HepG2 (cell line): ENCODE data around the gene NCR3LG1. TPM values are rescaled to one million over a fixed set of nuclear protein-coding genes. Genes with fewer than 3 reads are reported as not detected.

Experiments used
- ARNTL ChIP-seq: sonication (generic); formaldehyde crosslinking; IDR thresholded peaks from 2 replicates; pipeline ENCODE4 v1.4.0; 2020; ENCODE audit warnings: mild to moderate bottlenecking, missing genetic modification reagents
- EP300 ChIP-seq, 3 experiments: sonication (generic) in 1 of 3; formaldehyde crosslinking in 1 of 3; IDR thresholded peaks; 2 replicates each; pipeline versions ENCODE4 v1.5.1 to v1.6.1; 2011 to 2020; ENCODE audit warnings: low read depth in 2 of 3, low read length in 2 of 3, borderline replicate concordance in 1 of 3, improper control_type of control experiment in 1 of 3, mild to moderate bottlenecking in 1 of 3, missing genetic modification reagents in 1 of 3, moderate library complexity in 1 of 3
- GTF2F1 ChIP-seq: fragments of 150-350 bp; IDR thresholded peaks from 2 replicates; pipeline ENCODE4 v1.6.1; 2014; ENCODE audit warnings: low read length
- PHF5A ChIP-seq: IDR thresholded peaks from one replicate; pipeline ENCODE4 v1.6.1; 2018; ENCODE audit warnings: low read depth, missing genetic modification reagents; ENCODE audit not compliant: unreplicated experiment
- PLSCR1 ChIP-seq: sonication (generic); formaldehyde crosslinking; IDR thresholded peaks from 2 replicates; pipeline ENCODE4 v1.5.0; 2020; ENCODE audit warnings: missing genetic modification reagents, mild to moderate bottlenecking, borderline replicate concordance
- POGZ ChIP-seq: sonication (generic); formaldehyde crosslinking; IDR thresholded peaks from 2 replicates; pipeline ENCODE4 v1.4.0; 2020; ENCODE audit warnings: mild to moderate bottlenecking, missing genetic modification reagents
- PRDM10 ChIP-seq: sonication (generic); formaldehyde crosslinking; IDR thresholded peaks from 2 replicates; pipeline ENCODE4 v1.4.0; 2020; ENCODE audit warnings: low read depth, missing genetic modification reagents
- SIN3B ChIP-seq: fragments of 150-350 bp; IDR thresholded peaks from 2 replicates; pipeline ENCODE4 v1.6.1; 2014; ENCODE audit warnings: low read length
- SMAD3 ChIP-seq: sonication (generic); formaldehyde crosslinking; IDR thresholded peaks from 2 replicates; pipeline ENCODE4 v1.4.0; 2020; ENCODE audit warnings: missing genetic modification reagents
- THAP11 ChIP-seq: IDR thresholded peaks from 2 replicates; pipeline ENCODE4 v1.6.1; 2016; ENCODE audit warnings: missing biosample characterization, missing genetic modification reagents
- ZFP41 ChIP-seq: sonication (generic); formaldehyde crosslinking; IDR thresholded peaks from 2 replicates; pipeline ENCODE4 v1.4.0; 2020; ENCODE audit warnings: mild to moderate bottlenecking, missing genetic modification reagents, borderline replicate concordance
- ZFP90 ChIP-seq: sonication (generic); formaldehyde crosslinking; IDR thresholded peaks from 2 replicates; pipeline ENCODE4 v1.8.0; 2022; ENCODE audit warnings: missing genetic modification reagents, mild to moderate bottlenecking, inconsistent platforms, borderline replicate concordance
- ZFY ChIP-seq: sonication (generic); formaldehyde crosslinking; IDR thresholded peaks from 2 replicates; pipeline ENCODE4 v1.4.0; 2020; ENCODE audit warnings: missing genetic modification reagents
- ZNF136 ChIP-seq: sonication (generic); formaldehyde crosslinking; IDR thresholded peaks from 2 replicates; pipeline ENCODE4 v1.8.1; 2022; ENCODE audit warnings: low read depth, mild to moderate bottlenecking, moderate library complexity, missing genetic modification reagents
- ZNF350 ChIP-seq: sonication (generic); formaldehyde crosslinking; IDR thresholded peaks from 2 replicates; pipeline ENCODE4 v1.4.0; 2020; ENCODE audit warnings: mild to moderate bottlenecking, low read depth, missing genetic modification reagents, borderline replicate concordance
- ZNF563 ChIP-seq: sonication (generic); formaldehyde crosslinking; IDR thresholded peaks from 2 replicates; pipeline ENCODE4 v1.8.0; 2022; ENCODE audit warnings: mild to moderate bottlenecking, moderate library complexity, missing genetic modification reagents
- ZNF7 ChIP-seq: IDR thresholded peaks from 2 replicates; pipeline ENCODE4 v1.6.1; 2016; ENCODE audit warnings: missing biosample characterization, missing genetic modification reagents
- ZNF749 ChIP-seq: sonication (generic); formaldehyde crosslinking; IDR thresholded peaks from 2 replicates; pipeline ENCODE4 v1.8.0; 2022; ENCODE audit warnings: mild to moderate bottlenecking, missing genetic modification reagents, moderate library complexity, borderline replicate concordance
- ZNF883 ChIP-seq: sonication (generic); formaldehyde crosslinking; IDR thresholded peaks from 2 replicates; pipeline ENCODE4 v1.5.1; 2020; ENCODE audit warnings: mild to moderate bottlenecking, missing genetic modification reagents; ENCODE audit errors: not compliant biosample characterization
- ZSCAN20 ChIP-seq: sonication (generic); formaldehyde crosslinking; IDR thresholded peaks from 2 replicates; pipeline ENCODE4 v1.4.0; 2020; ENCODE audit warnings: missing genetic modification reagents, mild to moderate bottlenecking, borderline replicate concordance
- ZSCAN25 ChIP-seq: sonication (generic); formaldehyde crosslinking; IDR thresholded peaks from 2 replicates; pipeline ENCODE4 v1.8.0; 2022; ENCODE audit warnings: mild to moderate bottlenecking, missing genetic modification reagents
- polyA plus RNA-seq, 8 experiments: library from polyadenylated mRNA; depleted of rRNA in 3 of 8; stranded (reverse) in 7 of 8; unstranded in 1 of 8; fragments of >200 nt; fragmentation: Illumina TruSeq in 4 of 8; extraction: Trizol in 4 of 8; gene quantifications; 2 replicates each; pipeline versions ENCODE4 v1.2.1 to v1.2.3, GENCODE V29; 2011 to 2016; ENCODE audit warnings: low read depth in 4 of 8, missing spikeins in 1 of 8, mixed read lengths in 1 of 8; ENCODE audit not compliant: insufficient read depth in 1 of 8
- total RNA-seq, 5 experiments: library from RNA; depleted of rRNA; stranded (reverse); fragments of >200 nt; fragmentation: Illumina TruSeq; extraction: Trizol; gene quantifications; 2 replicates each; pipeline ENCODE4 v1.2.3, GENCODE V29; 2016; ENCODE audit warnings: low read depth in 1 of 5

Gene NCR3LG1
- total and polyA plus RNA-seq, 2 of the 13 experiments (the other 11 are each of a cell fraction or from before 2014, with no cell fraction given): 16.1 to 25.1 TPM

- TF ChIP-seq PRDM10 (peak; percentile 96), ZSCAN20 (CRISPR knock-in tag) (peak; percentile 77), ZFP90 (CRISPR knock-in tag) (no peak), PHF5A (CRISPR knock-in tag) (peak; percentile 47), SMAD3 (CRISPR knock-in tag) (no peak), ZFP41 (CRISPR knock-in tag) (no peak), ZNF350 (no peak; the same call in 1 of the 2 replicates), ZNF563 (peak; percentile 59), SIN3B (no peak), ZNF749 (CRISPR knock-in tag) (peak; percentile 37; the same call in 1 of the 2 replicates), THAP11 (CRISPR knock-in tag) (peak; percentile 53; the same call in 1 of the 2 replicates), POGZ (peak; percentile 62), ZNF7 (CRISPR knock-in tag) (0 out of 2 replicates have a peak, but pooled peaks have one; percentile 7), ZNF883 (CRISPR knock-in tag) (peak; percentile 74), ZNF136 (CRISPR knock-in tag) (0 out of 2 replicates have a peak, but pooled peaks have one; percentile 71), EP300 (IDR thresholded peaks at IDR 0.05; ENCODE audit: low read depth in 2 of 2, low read length in 2 of 2) (no peak), EP300 (CRISPR knock-in tag; IDR thresholded peaks at IDR 0.05; ENCODE audit: borderline replicate concordance) (no peak), GTF2F1 (no peak), ZFY (CRISPR knock-in tag) (no peak), ZSCAN25 (peak; percentile 57; the same call in 1 of the 2 replicates), ARNTL (CRISPR knock-in tag) (peak; percentile 91), PLSCR1 (CRISPR knock-in tag) (peak; percentile 49; the same call in 1 of the 2 replicates)
Measured at GRCh38 chr11:17351510-17352176, at the start of gene NCR3LG1 (continued).
